K562 (cell line): ENCODE results near the gene COG7. TPM values are rescaled to one million over a fixed set of nuclear protein-coding genes. Genes with fewer than 3 reads are reported as not detected.

Source experiments
- CBFA2T3 ChIP-seq: fragments of 450-650 bp; IDR thresholded peaks from 2 replicates; pipeline ENCODE4 v1.6.1; 2017
- CREBBP ChIP-seq: IDR thresholded peaks from one replicate; pipeline ENCODE4 v1.6.1; 2012; ENCODE audit warnings: low read depth, mild to moderate bottlenecking, control low read depth, inconsistent platforms, low read length
- FOXJ2 ChIP-seq: fragments of 200-800 bp; sonication (Bioruptor generic); IDR thresholded peaks from 2 replicates; pipeline ENCODE4 v1.6.1; 2016; ENCODE audit warnings: missing genetic modification characterization, missing compliant biosample characterization
- GATA2 ChIP-seq: sonication (generic); formaldehyde crosslinking; IDR thresholded peaks from 2 replicates; pipeline ENCODE4 v1.4.0; 2020; ENCODE audit warnings: mild to moderate bottlenecking, missing genetic modification reagents
- HCFC1 ChIP-seq: IDR thresholded peaks from 2 replicates; pipeline ENCODE4 v1.6.1; 2012; ENCODE audit warnings: low read depth, low read length, improper control_type of control experiment
- MCM7 ChIP-seq, 2 experiments: fragments of 450-650 bp; IDR thresholded peaks; 2 replicates each; pipeline ENCODE4 v1.6.1; 2016 to 2018
- NR2C1 ChIP-seq, 2 experiments: fragments of 450-650 bp; IDR thresholded peaks; 2 replicates each; pipeline ENCODE4 v1.6.1; 2017; ENCODE audit warnings: mild to moderate bottlenecking in 2 of 2, antibody characterized with exemption in 1 of 2, inconsistent platforms in 1 of 2, missing compliant biosample characterization in 1 of 2, missing genetic modification characterization in 1 of 2
- PKNOX1 ChIP-seq: fragments of 450-650 bp; IDR thresholded peaks from 2 replicates; pipeline ENCODE4 v1.6.1; 2016
- ZBTB1 ChIP-seq: sonication (generic); formaldehyde crosslinking; IDR thresholded peaks from 2 replicates; pipeline ENCODE4 v1.8.1; 2023; ENCODE audit warnings: missing genetic modification reagents, low read depth, mild to moderate bottlenecking, borderline replicate concordance
- ZNF668 ChIP-seq: fragments of 250-450 bp; sonication (Bioruptor Pico); IDR thresholded peaks from 2 replicates; pipeline ENCODE4 v1.8.0; 2022; ENCODE audit warnings: mild to moderate bottlenecking, inconsistent platforms
- polyA plus RNA-seq, 8 experiments: library from polyadenylated mRNA; depleted of rRNA in 4 of 8; stranded (reverse) in 5 of 8; unstranded in 3 of 8; fragments of >200 nt; fragmentation: Nextera tagmentation in 2 of 8; fragmentation: Illumina TruSeq in 1 of 8; extraction: Ambion mirVana in 2 of 8; extraction: Trizol in 1 of 8; gene quantifications; 2 replicates each; pipeline versions ENCODE4 v1.2.1 to v1.2.3, GENCODE V29; 2011 to 2014; ENCODE audit warnings: inconsistent platforms in 1 of 8, missing spikeins in 1 of 8
- total RNA-seq, 7 experiments: library from RNA; depleted of rRNA in 6 of 7; stranded (reverse); fragments of >200 nt in 6 of 7; fragmentation: Illumina TruSeq in 2 of 7; extraction: Trizol in 2 of 7; gene quantifications; 2 replicates each; pipeline versions ENCODE4 v1.2.1 to v1.2.3, GENCODE V29; 2011 to 2021; ENCODE audit warnings: low replicate concordance in 1 of 7
- TF ChIP-seq, protein P1 (sequence below): fragments of 450-650 bp; formaldehyde crosslinking; IDR thresholded peaks from 2 replicates; pipeline ENCODE4 v1.4.0; 2020; ENCODE audit warnings: mild to moderate bottlenecking
- TF ChIP-seq, protein P2 (sequence below): fragments of 450-650 bp; IDR thresholded peaks from 2 replicates; pipeline ENCODE4 v1.6.1; 2018; ENCODE audit warnings: mild to moderate bottlenecking, low read depth; ENCODE audit not compliant: partially characterized antibody

Gene COG7
- total and polyA plus RNA-seq, 9 of the 15 experiments (the other 6 are each of a cell fraction or from before 2014, with no cell fraction given): 3.8 to 17.6 (median 13.4) TPM

- no peak for TF ChIP-seq FOXJ2 (tag)
- no peak for TF ChIP-seq ZBTB1 (CRISPR knock-in tag)
- no peak for TF ChIP-seq CREBBP
- no peak for TF ChIP-seq ZNF668 (CRISPR knock-in tag)
- no peak for TF ChIP-seq HCFC1
- TF ChIP-seq, protein P1, sequence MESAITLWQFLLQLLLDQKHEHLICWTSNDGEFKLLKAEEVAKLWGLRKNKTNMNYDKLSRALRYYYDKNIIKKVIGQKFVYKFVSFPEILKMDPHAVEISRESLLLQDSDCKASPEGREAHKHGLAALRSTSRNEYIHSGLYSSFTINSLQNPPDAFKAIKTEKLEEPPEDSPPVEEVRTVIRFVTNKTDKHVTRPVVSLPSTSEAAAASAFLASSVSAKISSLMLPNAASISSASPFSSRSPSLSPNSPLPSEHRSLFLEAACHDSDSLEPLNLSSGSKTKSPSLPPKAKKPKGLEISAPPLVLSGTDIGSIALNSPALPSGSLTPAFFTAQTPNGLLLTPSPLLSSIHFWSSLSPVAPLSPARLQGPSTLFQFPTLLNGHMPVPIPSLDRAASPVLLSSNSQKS (CRISPR knock-in tag): no peak
- peak; percentile 74 for TF ChIP-seq PKNOX1
- TF ChIP-seq CBFA2T3: peak; percentile 23; the same call in 1 of the 2 replicates
- TF ChIP-seq, protein P2, sequence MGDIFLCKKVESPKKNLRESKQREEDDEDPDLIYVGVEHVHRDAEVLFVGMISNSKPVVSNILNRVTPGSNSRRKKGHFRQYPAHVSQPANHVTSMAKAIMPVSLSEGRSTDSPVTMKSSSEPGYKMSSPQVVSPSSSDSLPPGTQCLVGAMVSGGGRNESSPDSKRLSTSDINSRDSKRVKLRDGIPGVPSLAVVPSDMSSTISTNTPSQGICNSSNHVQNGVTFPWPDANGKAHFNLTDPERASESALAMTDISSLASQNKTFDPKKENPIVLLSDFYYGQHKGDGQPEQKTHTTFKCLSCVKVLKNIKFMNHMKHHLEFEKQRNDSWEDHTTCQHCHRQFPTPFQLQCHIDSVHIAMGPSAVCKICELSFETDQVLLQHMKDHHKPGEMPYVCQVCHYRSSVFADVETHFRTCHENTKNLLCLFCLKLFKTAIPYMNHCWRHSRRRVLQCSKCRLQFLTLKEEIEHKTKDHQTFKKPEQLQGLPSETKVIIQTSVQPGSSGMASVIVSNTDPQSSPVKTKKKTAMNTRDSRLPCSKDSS: no peak
- TF ChIP-seq MCM7 (IDR thresholded peaks at IDR 0.05): no peak
- TF ChIP-seq NR2C1 (IDR thresholded peaks at IDR 0.05): no peak
- TF ChIP-seq NR2C1 (tag; IDR thresholded peaks at IDR 0.05): no peak
- TF ChIP-seq GATA2 (CRISPR knock-in tag): peak; percentile 17; the same call in 1 of the 2 replicates
These were observed 16.0 kb downstream of the COG7 start (continued) for GRCh38 chr16:23436951-23437350.
